ENCODE data around the gene CNOT9. TPM values are rescaled to one million over a fixed set of nuclear protein-coding genes. Genes with fewer than 3 reads are reported as not detected.

CNOT9 gene
- polyA plus RNA-seq, 3 donors, result 14.5 to 21.5 (median 18.4) TPM

DNA sequence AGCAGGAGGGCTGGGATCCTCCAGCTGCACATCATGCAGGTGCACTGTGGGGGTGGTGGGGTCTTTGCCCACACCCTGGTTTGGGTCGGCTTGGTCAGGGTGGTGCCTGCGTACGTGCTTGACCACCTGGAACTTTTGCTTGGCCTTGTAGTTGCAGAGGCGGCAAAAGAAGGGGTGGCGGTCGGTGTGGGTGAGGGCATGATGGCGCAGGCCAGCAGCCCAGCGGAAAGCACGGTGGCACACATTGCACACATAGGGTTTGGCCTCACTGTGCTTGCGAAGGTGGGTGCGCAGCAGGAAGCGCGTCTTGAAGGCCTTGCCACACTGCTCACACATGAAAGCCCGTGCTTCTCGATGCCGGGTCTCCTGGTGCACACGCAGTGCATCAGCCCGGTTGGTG is 69.7 kb downstream of the CNOT9 start:
- Mint-ChIP-seq H3K27ac (no peak overlapping the region), H3K9me3 (no peaks in the 10 kb centered on the region), H3K36me3 (peaks cover 88 to 99% of the 10 kb centered on the region in 2 donors), H3K27me3 (ENCODE audit: low read depth in 3 of 3) (no peaks in the 10 kb centered on the region), H3K4me3 (no peak overlapping the region), H3K4me1 (peaks cover 5% of the 10 kb centered on the region)
- H3K4me1 ChIP-seq (ENCODE audit: control insufficient read depth in 1 of 2, insufficient read depth in 2 of 2, low read length in 2 of 2), result peaks cover 0 to 4% of the 10 kb centered on the region in 2 donors
- H3K4me2 ChIP-seq (replicated peaks; ENCODE audit: extremely low read depth, low read length, poor library complexity, severe bottlenecking), result no peak overlapping the region
- H3K27me3 ChIP-seq (ENCODE audit: control insufficient read depth in 2 of 2, insufficient read depth in 2 of 2, low read length in 2 of 2), result no peaks in the 10 kb centered on the region
- no peak overlapping the region for H3K4me3 ChIP-seq (replicated peaks in 1 of 3; ENCODE audit: low read depth in 2 of 3, low read length in 3 of 3)
- H3K79me2 ChIP-seq (ENCODE audit: insufficient read depth, low read length), result no peaks in the 10 kb centered on the region
- H3K36me3 ChIP-seq (replicated peaks in 1 of 2; ENCODE audit: control insufficient read depth in 1 of 2, insufficient read depth in 2 of 2, low read length in 2 of 2), result peaks cover 87 to 97% of the 10 kb centered on the region in 2 donors
- TF ChIP-seq, protein P1, sequence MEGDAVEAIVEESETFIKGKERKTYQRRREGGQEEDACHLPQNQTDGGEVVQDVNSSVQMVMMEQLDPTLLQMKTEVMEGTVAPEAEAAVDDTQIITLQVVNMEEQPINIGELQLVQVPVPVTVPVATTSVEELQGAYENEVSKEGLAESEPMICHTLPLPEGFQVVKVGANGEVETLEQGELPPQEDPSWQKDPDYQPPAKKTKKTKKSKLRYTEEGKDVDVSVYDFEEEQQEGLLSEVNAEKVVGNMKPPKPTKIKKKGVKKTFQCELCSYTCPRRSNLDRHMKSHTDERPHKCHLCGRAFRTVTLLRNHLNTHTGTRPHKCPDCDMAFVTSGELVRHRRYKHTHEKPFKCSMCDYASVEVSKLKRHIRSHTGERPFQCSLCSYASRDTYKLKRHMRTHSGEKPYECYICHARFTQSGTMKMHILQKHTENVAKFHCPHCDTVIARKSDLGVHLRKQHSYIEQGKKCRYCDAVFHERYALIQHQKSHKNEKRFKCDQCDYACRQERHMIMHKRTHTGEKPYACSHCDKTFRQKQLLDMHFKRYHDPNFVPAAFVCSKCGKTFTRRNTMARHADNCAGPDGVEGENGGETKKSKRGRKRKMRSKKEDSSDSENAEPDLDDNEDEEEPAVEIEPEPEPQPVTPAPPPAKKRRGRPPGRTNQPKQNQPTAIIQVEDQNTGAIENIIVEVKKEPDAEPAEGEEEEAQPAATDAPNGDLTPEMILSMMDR (IDR thresholded peaks at IDR 0.05), result no peak
- H3K9me3 ChIP-seq (replicated peaks in 1 of 2; ENCODE audit: control insufficient read depth in 1 of 2, insufficient read depth in 1 of 2, low read length in 2 of 2), result no peaks in the 10 kb centered on the region
- no peak for DNase-seq
- no peak overlapping the region for H3K9ac ChIP-seq (ENCODE audit: insufficient read depth, low read length, poor library complexity, severe bottlenecking)
- intact Hi-C loops (cut with micrococcal nuclease), result no loop called here
- no peak overlapping the region for H2AFZ ChIP-seq (ENCODE audit: insufficient read depth, low read depth, low read length, poor library complexity, severe bottlenecking)
- no peaks in the 10 kb centered on the region for H4K20me1 ChIP-seq (ENCODE audit: insufficient read depth, low read length)
- no peak overlapping the region for H3K27ac ChIP-seq (ENCODE audit: low read depth in 1 of 2, low read length in 2 of 2)
- WGBS (ENCODE audit: insufficient coverage), result 99% methylated on average over 18 of the region's 18 CpGs

- Histone ChIP-seq H2AFZ (ENCODE audit: insufficient read depth, low read depth, low read length, poor library complexity, severe bottlenecking) (no peak overlapping the region), H4K20me1 (ENCODE audit: insufficient read depth, low read length) (no peaks in the 10 kb centered on the region), H3K27ac (ENCODE audit: low read depth in 1 of 2, low read length in 2 of 2) (no peak overlapping the region), H3K36me3 (replicated peaks in 1 of 2; ENCODE audit: control insufficient read depth in 1 of 2, insufficient read depth in 2 of 2, low read length in 2 of 2) (peaks cover 83 to 97% of the 10 kb centered on the region in 2 donors), H3K9ac (ENCODE audit: insufficient read depth, low read length, poor library complexity, severe bottlenecking) (no peak overlapping the region), H3K4me3 (replicated peaks in 1 of 3; ENCODE audit: low read depth in 2 of 3, low read length in 3 of 3) (no peak overlapping the region), H3K4me2 (replicated peaks; ENCODE audit: extremely low read depth, low read length, poor library complexity, severe bottlenecking) (no peak overlapping the region), H3K4me1 (ENCODE audit: control insufficient read depth in 1 of 2, insufficient read depth in 2 of 2, low read length in 2 of 2) (no peaks in the 10 kb centered on the region), H3K79me2 (ENCODE audit: insufficient read depth, low read length) (no peaks in the 10 kb centered on the region), H3K9me3 (replicated peaks in 1 of 2; ENCODE audit: control insufficient read depth in 1 of 2, insufficient read depth in 1 of 2, low read length in 2 of 2) (no peaks in the 10 kb centered on the region), H3K27me3 (ENCODE audit: control insufficient read depth in 2 of 2, insufficient read depth in 2 of 2, low read length in 2 of 2) (no peaks in the 10 kb centered on the region)
- intact Hi-C loops (cut with micrococcal nuclease), result no loop called here
- Mint-ChIP-seq H3K27ac (peak overlapping the region in 1 of 7 donors; percentile 73), H3K4me1 (no peaks in the 10 kb centered on the region), H3K4me3 (no peak overlapping the region), H3K27me3 (ENCODE audit: low read depth in 3 of 3) (no peaks in the 10 kb centered on the region), H3K36me3 (peaks cover 85 to 100% of the 10 kb centered on the region in 2 donors), H3K9me3 (no peaks in the 10 kb centered on the region)
- no peak for DNase-seq
- 96% methylated on average over 18 of the region's 18 CpGs for WGBS (ENCODE audit: insufficient coverage)
- TF ChIP-seq, protein P1 (IDR thresholded peaks at IDR 0.05), result no peak
These were observed 73.5 kb downstream of the CNOT9 start for GRCh38 chr2:218642121-218642656.
